NCI-H2029 treated with DMSO at 0.1 percent for 48 hours (cell line): ENCODE measurements around the gene CDH4.

Experiments used
- DNase-seq: peaks from one replicate; lab custom pipeline; 2025; lab: John Stamatoyannopoulos, UW

CDH4 gene

DNA sequence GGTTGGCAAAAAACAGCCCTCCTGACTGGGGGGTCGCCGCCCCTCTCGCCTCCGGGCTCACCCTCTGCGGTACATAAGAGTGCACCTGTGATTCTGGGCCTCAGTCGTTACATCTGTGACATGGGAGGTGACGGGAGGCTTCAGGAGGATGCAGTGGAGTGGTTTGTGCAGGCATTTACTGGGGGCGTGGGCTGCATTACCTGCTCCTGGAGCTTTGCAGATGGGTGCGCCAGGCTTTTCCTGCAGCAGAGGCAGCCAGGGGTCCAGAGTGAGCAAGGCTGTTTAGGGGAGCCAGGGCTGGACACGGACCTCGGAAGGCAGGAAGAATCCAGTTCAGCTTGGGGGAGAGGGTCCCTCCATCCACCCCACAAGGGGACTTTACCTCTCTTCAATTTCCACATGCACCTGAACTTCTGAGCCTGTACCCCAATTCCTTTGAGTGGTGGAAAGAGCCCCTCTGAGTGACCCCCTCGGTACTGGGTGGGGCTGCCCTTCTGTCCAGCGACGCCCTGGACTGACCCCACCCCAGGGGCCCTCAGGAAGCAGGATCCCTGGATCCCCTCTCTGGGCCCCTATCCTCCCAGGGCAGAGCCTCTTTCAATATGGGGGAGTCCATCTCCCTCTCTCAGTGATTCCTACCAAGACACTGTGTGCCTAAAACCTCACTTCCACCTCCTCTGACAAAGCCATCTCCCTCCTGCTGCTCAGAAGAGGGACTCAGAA lies 679.6 kb downstream of the CDH4 start:
- no peak for DNase-seq

- DNase-seq = no peak
These were observed 680.1 kb downstream of the CDH4 start for GRCh38 chr20:61932199-61932592.

- no peak for DNase-seq
These were observed 680.8 kb downstream of the CDH4 start for GRCh38 chr20:61932711-61933480.

DNA sequence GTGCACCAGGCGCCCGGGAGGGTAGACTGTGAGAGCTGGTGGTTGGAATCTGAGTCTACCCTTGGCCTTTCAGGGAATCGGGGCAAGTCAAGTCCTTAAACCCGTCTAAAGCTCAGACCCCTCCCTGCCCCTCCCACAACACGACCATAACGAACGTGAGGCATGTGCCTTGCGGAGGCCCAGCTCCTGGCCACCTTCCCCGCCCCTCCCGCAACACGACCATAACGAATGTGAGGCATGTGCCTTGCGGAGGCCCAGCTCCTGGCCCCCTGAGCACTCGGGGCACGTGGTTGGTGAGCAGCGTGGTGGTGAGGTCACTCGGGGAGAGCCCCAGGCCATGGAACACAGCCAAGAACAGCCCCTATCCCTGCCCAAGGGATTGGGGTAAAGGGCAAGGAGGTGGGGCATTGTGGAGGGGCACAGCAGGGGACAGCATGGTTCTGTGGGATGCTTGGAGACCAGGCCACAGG lies 681.5 kb downstream of the CDH4 start:
- no peak for DNase-seq

DNA sequence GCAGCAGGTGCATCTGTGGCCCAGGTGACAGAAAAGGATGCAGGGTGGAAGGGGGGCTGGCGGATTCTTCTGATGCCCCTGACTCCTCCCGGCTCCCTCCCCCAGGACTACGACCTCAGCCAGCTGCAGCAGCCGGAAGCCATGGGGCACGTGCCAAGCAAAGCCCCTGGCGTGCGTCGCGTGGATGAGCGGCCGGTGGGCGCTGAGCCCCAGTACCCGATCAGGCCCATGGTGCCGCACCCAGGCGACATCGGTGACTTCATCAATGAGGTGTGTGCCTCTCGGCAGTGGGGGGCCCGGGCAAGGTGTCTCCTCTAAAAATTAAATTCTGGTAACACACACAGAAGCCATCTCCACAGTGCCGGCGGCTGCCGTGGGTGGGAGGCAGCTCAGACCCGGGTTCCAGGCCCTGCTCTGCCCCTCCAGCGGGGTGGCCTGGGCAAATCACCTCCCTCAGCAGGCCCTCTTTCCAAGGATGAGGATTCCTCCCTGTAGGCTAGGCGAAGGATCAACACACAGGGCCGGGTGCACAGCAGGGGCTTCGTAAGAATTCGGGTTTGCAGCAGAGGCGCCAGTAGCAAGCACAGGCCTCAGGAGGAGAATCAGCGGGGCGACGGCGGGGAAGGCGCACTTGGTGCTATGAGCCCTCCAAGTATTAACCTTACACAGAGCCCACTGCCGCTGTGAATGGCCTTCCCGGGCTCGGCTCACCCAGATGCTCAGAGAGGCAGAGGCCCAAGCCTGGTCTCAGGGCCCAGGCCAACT lies 682.1 kb downstream of the CDH4 start:
- DNase-seq = no peak

DNA sequence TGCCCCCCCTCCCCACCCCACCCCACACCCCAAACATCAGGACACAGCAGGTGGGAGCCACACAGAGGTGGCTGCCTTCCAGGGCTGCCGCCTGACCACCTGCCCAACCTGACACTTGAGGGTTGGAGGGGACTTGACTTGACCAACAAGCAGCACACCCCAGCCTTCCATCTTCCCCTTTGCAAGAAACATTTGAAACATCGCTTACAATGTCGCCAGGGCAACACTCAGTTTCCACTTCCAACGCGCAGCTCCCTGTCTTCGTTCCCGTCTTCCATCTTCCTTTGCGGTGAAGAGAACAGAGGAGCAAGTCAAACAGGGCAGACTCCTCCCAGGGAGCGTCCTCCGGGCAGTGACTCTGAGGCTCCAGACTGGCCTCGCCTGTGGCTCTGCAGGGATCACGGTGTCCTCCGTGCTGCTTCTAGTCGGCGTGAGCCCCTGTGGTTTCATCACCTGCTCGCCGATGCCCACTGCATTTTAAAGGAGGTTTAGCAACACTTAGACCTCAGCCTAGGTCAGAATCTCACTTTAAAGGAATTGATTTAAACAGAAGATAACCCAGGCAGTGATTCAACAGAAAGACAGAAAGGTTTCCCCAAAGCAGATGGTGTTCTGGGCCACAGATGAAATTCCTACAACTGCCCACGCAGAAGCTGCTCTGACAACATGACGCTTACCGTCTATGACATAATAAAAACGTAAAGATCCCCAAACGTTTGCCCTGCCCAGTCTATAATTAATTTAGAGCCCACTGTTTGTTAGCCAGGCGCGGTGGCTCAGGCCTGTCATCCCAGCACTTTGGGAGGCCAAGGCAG lies 682.9 kb downstream of the CDH4 start:
- DNase-seq = no peak

- DNase-seq = no peak
These were observed 684.1 kb downstream of the CDH4 start for GRCh38 chr20:61935926-61936700.

- DNase-seq = no peak
These were observed 684.7 kb downstream of the CDH4 start for GRCh38 chr20:61936701-61937131.

DNA sequence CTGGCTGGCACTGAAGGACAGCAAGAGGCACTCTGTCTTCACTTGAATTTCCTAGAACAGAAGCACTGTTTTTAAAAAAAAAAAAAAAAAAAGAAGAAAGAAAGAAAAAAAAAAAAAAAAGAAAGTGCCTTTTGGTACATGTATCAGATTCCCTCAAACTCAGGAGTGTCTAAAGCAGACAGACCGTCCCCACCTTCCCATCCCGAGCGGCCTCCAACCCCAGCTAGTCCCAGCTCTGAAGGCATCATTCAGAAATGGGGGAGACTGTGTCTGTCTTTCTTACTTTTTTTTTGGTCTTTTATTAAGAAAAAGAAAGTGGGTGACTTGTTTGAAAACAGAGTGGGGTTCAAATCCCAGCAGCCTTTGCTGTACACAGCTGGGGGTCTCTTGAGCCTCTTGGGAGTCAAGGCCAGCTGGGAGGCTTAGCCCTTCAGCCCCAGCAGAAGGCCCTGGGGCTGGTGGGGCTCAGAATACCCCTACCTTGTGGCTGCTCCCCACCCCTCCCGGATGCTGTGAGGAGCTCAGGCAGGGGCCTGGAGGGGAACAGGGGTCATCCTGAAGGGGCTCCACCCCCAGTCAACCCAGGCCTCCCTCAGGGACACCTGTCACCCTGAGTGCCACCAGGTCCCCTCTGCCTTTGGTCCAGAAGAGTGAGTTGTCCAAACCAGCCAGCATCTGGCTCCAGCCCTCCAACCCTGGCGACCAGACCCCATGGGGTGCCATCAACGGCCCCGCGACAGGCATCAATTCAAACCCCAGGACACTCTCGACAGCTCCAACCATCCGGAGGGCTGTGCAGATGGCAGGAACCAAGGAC lies 685.3 kb downstream of the CDH4 start:
- no peak for DNase-seq

GRCh38 chr20:61937963-61938838 lies 686.1 kb downstream of the CDH4 start:
- DNase-seq = no peak

- no peak for DNase-seq
These were observed 687.0 kb downstream of the CDH4 start for GRCh38 chr20:61938839-61939690.

DNA sequence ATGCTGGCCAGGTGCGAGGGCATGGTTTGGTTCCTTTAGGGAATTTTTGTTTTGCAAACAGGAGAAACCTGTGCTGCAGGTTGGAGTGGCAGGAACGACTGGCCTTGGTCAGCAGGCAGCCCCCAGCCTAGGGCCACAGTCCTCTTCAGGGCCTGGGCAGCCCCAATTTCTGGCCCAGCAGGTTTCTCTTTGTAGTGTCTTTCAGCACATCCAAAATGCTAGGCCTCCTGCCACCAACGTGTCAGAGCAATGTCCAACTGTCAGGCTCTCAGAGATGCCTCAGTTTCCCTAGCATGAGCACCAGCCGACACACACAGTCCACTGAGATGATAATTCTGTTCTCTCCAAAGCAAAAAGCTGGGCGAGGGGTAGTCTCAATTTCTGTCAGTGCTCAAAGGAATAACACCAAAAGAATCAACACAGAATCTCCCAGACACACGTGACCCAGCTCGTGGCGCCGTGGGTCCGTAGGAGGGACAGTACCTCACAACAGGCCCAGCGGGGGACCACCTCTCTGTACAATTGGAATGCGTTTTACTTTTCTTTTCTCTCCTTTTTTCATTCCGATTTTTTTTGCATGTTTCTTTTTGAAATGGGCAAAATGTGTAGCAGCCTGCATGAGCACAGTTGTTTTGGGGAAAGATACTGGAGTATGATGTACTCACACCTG lies 687.8 kb downstream of the CDH4 start:
- no peak for DNase-seq

- no peak for DNase-seq
These were observed 688.4 kb downstream of the CDH4 start for GRCh38 chr20:61940491-61940890.

DNA sequence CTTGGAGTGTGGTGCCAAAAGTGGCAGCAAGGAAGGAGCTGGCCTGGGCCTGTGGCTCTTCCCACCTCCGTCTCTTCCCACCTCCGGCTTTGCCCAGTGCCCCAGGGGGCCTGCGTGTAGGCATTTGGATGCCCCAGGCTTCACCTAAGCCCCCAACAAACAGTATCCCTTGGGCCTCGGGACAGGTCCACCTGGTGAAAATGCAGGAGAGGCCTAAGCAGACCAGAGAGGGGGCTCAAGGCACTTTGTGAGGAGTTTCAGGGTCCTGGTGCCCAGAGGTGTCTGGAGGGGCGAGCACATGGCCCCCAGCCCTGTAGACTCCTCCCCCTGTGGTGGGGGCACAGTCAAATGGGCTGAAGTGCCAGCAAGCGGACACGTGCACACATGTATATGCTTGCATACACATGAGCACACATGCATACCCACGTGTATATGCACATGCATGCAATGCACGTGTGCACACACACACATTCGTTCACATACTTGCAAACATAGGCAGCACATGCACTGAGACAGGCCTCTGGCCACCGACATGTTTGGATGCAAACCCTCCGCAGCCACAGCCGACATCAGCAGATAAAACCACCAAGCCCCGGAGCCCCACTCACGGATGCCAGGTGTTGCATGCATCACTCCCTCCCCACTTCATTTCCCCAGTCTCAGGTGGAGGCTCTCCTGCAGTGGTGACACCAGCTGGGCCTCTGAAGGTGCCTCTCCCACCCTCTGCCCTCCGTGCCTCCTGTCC lies 689.1 kb downstream of the CDH4 start:
- DNase-seq = no peak

DNA sequence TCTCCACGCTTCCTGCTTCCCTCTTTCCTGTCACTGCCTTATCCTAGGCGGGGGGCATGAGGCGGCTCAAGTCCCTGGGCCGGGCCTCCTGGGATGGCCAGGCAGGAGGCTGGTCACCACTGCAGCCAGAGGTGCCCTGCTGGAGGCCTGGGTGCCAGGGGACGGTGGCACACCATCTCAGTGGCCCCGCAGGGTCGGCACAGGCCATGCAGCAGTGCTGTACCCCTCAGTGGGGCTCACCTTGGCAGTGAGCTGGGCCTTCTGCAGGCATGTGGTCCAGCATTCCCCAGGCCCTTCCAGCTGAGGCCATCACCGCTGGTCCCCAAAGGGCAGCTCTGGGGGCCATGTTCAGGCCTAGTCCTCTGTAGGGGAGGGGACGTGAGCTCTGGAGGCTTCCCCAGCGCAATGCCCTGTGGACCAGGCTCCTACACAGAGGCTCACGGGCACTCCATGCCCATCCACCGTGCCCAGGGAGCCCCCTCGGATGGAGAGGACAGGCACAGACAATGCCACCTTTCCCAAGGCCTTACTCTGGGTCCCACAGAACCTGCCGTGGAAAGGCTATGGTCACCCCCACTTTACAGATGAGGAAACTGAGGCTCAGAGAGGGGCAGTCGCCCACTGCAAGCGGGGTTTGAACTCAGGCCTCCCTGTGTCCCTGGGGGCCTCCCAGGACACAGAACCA lies 689.8 kb downstream of the CDH4 start:
- no peak for DNase-seq

DNA sequence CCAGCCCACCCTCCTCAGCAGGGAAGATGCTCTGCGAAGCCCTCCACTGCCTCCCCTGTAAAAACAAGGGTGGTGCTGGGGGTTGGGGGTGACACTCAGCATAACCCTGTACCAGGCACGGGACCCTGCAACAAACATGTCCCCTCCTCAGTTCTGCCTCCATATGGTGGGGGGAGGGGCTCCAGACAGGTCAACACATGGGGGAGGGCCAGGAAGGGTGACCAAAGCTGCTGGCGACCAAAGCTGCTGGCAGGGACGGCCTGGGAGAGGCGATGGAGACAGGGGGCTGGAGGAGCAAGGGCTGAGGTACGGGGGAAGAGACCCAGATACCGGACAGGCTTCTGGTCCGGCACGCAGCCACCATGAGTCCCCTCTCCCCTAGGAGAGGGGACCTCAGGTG lies 690.5 kb downstream of the CDH4 start:
- DNase-seq = no peak
